ENCODE results near the gene MED10.
"Not testable (repeated sequence)": the region's sequence is repeated elsewhere in the genome, so short reads cannot be mapped to it uniquely, and the experiment has no call there.

The MED10 gene

GRCh38 chr5:6372251-6373080 is 5.9 kb downstream of the MED10 start:
- no peak for DNase-seq (ENCODE audit: low read depth in 2 of 2)

GRCh38 chr5:6371079-6371810 is 7.1 kb downstream of the MED10 start:
- DNase-seq (ENCODE audit: low read depth in 2 of 2): no peak

GRCh38 chr5:6370580-6370979 is 7.8 kb downstream of the MED10 start:
- no peak for DNase-seq (ENCODE audit: low read depth in 2 of 2)

- no peak for DNase-seq (ENCODE audit: low read depth in 2 of 2)
These were observed 12.3 kb downstream of the MED10 start for GRCh38 chr5:6365977-6366590.

- DNase-seq (ENCODE audit: low read depth in 2 of 2): no peak
These were observed 13.0 kb downstream of the MED10 start for GRCh38 chr5:6365142-6365976.

GRCh38 chr5:6363454-6364011 is 14.8 kb downstream of the MED10 start:
- not testable (repeated sequence) for DNase-seq (ENCODE audit: low read depth in 2 of 2)

- no peak for DNase-seq (ENCODE audit: low read depth in 2 of 2)
These were observed 15.5 kb downstream of the MED10 start for GRCh38 chr5:6362846-6363245.

- DNase-seq (ENCODE audit: low read depth in 2 of 2): no peak
These were observed 17.2 kb downstream of the MED10 start for GRCh38 chr5:6361101-6361500.

GRCh38 chr5:6360323-6361072 is 17.8 kb downstream of the MED10 start:
- no peak for DNase-seq (ENCODE audit: low read depth in 2 of 2)

GRCh38 chr5:6359555-6360322 is 18.6 kb downstream of the MED10 start:
- DNase-seq (ENCODE audit: low read depth in 2 of 2): no peak

GRCh38 chr5:6358434-6358820 is 19.9 kb downstream of the MED10 start:
- DNase-seq (ENCODE audit: low read depth in 2 of 2): no peak

GRCh38 chr5:6357817-6358433 is 20.4 kb downstream of the MED10 start:
- DNase-seq (ENCODE audit: low read depth in 2 of 2): not testable (repeated sequence)

- no peak for DNase-seq (ENCODE audit: low read depth in 2 of 2)
These were observed 21.7 kb downstream of the MED10 start for GRCh38 chr5:6356578-6357164.

- no peak for DNase-seq (ENCODE audit: low read depth in 2 of 2)
These were observed 23.1 kb downstream of the MED10 start for GRCh38 chr5:6355294-6355693.

GRCh38 chr5:6354848-6355247 is 23.5 kb downstream of the MED10 start:
- DNase-seq (ENCODE audit: low read depth in 2 of 2): no peak

- no peak for DNase-seq (ENCODE audit: low read depth in 2 of 2)
These were observed 24.6 kb downstream of the MED10 start for GRCh38 chr5:6353602-6354302.

GRCh38 chr5:6350277-6351090 is 27.9 kb downstream of the MED10 start:
- DNase-seq (ENCODE audit: low read depth in 2 of 2): no peak

GRCh38 chr5:6349387-6349786 is 29.0 kb downstream of the MED10 start:
- no peak for DNase-seq (ENCODE audit: low read depth in 2 of 2)
